K562 (cell line): ENCODE data around the gene RBL1. TPM values are rescaled to one million over a fixed set of nuclear protein-coding genes. Genes with fewer than 3 reads are reported as not detected.

Experiments
- ATAC-seq: fragments of 200-7000 bp; cut with Tn5 transposase; 3 replicates; pipeline ENCODE4 v1.9.1; 2020; ENCODE audit warnings: moderate library complexity
- BruUV-seq: library from RNA; stranded (reverse); fragments of 400-500 nt; replicated peaks from 2 replicates; lab custom pipeline; 2021; lab: Mats Ljungman, UMichigan
- CTCF ChIA-PET: fragments of 300-600 bp; formaldehyde crosslinking; extraction: SDS; loops from one replicate; lab custom pipeline; 2021; ENCODE audit warnings: low intra/inter-chr PET ratio; lab: Yijun Ruan, JAX
- POLR2A ChIA-PET: fragments of 300-600, 350-650 bp; sonication (Branson Sonifier 250); formaldehyde crosslinking; extraction: SDS; loops from one replicate; lab custom pipeline; 2021; ENCODE audit warnings: antibody characterized with exemption, inconsistent platforms; lab: Yijun Ruan, JAX
- DNase-seq, 4 experiments: peaks; one replicate each; pipeline versions ENCODE4 v3.0.0 to v3.0.0-alpha.2; 2011 to 2018; ENCODE audit warnings: low spot score in 3 of 4, mixed read lengths in 3 of 4; ENCODE audit errors: extremely low read depth in 1 of 4
- FAIRE-seq: peaks from 2 replicates; lab custom pipeline; 2011; peaks lifted over from hg19 to GRCh38; lab: Jason Lieb, UNC
- H2AFZ ChIP-seq: 2 replicates; pipeline ENCODE4 v1.6.0; 2011; ENCODE audit warnings: low read depth, low read length, control low read depth, inconsistent platforms
- H3K27ac ChIP-seq: fragments of 200-600 bp; 3 replicates; pipeline ENCODE4 v1.8.0; 2011; ENCODE audit warnings: low read depth, mild to moderate bottlenecking, control low read depth, inconsistent platforms, low read length, moderate library complexity, mixed read lengths; ENCODE audit errors: extremely low read depth
- H3K27me3 ChIP-seq, 2 experiments: fragments of 300-600 bp in 1 of 2; 2 replicates in 1 of 2; 3 replicates in 1 of 2; pipeline versions ENCODE4 v1.6.0 to v1.8.0; 2011; ENCODE audit warnings: inconsistent platforms in 2 of 2, low read length in 2 of 2, mild to moderate bottlenecking in 1 of 2, mixed read lengths in 1 of 2, moderate library complexity in 1 of 2; ENCODE audit not compliant: control insufficient read depth in 2 of 2, insufficient read depth in 2 of 2
- H3K36me3 ChIP-seq: fragments of 300-600 bp; 3 replicates; pipeline ENCODE4 v1.8.0; 2011; ENCODE audit warnings: mild to moderate bottlenecking, low read length, inconsistent platforms; ENCODE audit not compliant: control insufficient read depth, insufficient read depth
- H3K4me1 ChIP-seq, 2 experiments: fragments of 200-600 bp in 1 of 2; replicated peaks in 1 of 2; 2 replicates in 1 of 2; 3 replicates in 1 of 2; pipeline versions ENCODE4 v1.5.1 to v1.8.0; 2011; ENCODE audit warnings: inconsistent platforms in 2 of 2, low read length in 2 of 2, mild to moderate bottlenecking in 1 of 2, mixed read lengths in 1 of 2, moderate library complexity in 1 of 2; ENCODE audit not compliant: control insufficient read depth in 2 of 2, insufficient read depth in 2 of 2
- H3K4me2 ChIP-seq: 2 replicates; pipeline ENCODE4 v1.6.1; 2011; ENCODE audit warnings: low read length, control low read depth, inconsistent platforms, mixed read lengths; ENCODE audit not compliant: insufficient read depth
- H3K4me3 ChIP-seq: fragments of 200-600 bp; sonication (generic), shearing (Covaris generic); 2 replicates; pipeline ENCODE4 v1.5.1; 2016; ENCODE audit warnings: control low read depth, inconsistent platforms
- H3K79me2 ChIP-seq: fragments of 200-600 bp; 3 replicates; pipeline ENCODE4 v1.8.0; 2011; ENCODE audit warnings: low read length, inconsistent platforms; ENCODE audit not compliant: control insufficient read depth, insufficient read depth
- H3K9ac ChIP-seq, 2 experiments: 2 replicates each; pipeline versions ENCODE4 v1.6.0 to v1.6.1; 2011; ENCODE audit warnings: low read depth in 2 of 2, low read length in 2 of 2, control low read depth in 1 of 2, inconsistent platforms in 1 of 2, mild to moderate bottlenecking in 1 of 2, mixed read lengths in 1 of 2; ENCODE audit not compliant: insufficient read depth in 1 of 2
- H3K9me1 ChIP-seq: one replicate; pipeline ENCODE4 v1.6.0; 2011; ENCODE audit warnings: inconsistent platforms, mild to moderate bottlenecking, low read length, moderate library complexity; ENCODE audit not compliant: control insufficient read depth, insufficient read depth
- H3K9me3 ChIP-seq: replicated peaks from 2 replicates; pipeline ENCODE4 v1.5.1; 2011; ENCODE audit warnings: low read depth, low read length, inconsistent platforms; ENCODE audit not compliant: control insufficient read depth, insufficient read depth
- H4K20me1 ChIP-seq: replicated peaks from 2 replicates; pipeline ENCODE4 v1.6.1; 2011; ENCODE audit warnings: low read length, inconsistent platforms, mixed read lengths; ENCODE audit not compliant: control insufficient read depth, insufficient read depth
- FOXA1 ChIP-seq: fragments of 450-650 bp; IDR thresholded peaks from 2 replicates; pipeline ENCODE4 v1.6.1; 2016; ENCODE audit warnings: mild to moderate bottlenecking, borderline replicate concordance
- POLR2H ChIP-seq: IDR thresholded peaks from 2 replicates; pipeline ENCODE4 v1.6.1; 2016; ENCODE audit warnings: missing genetic modification characterization, low read depth, mild to moderate bottlenecking, control low read depth, missing compliant biosample characterization, moderate library complexity
- SRSF1 ChIP-seq: fragments of 200-400 bp; formaldehyde crosslinking; IDR thresholded peaks from 2 replicates; pipeline ENCODE4 v1.6.1; 2017; ENCODE audit warnings: mild to moderate bottlenecking, low read depth, low read length, moderate library complexity
- ZFP36 ChIP-seq: fragments of 150-350 bp; IDR thresholded peaks from 2 replicates; pipeline ENCODE4 v1.6.1; 2018; ENCODE audit warnings: low read length, low read depth; ENCODE audit not compliant: partially characterized antibody
- ZFP91 ChIP-seq: sonication (generic); formaldehyde crosslinking; IDR thresholded peaks from 2 replicates; pipeline ENCODE4 v1.8.0; 2022; ENCODE audit warnings: mild to moderate bottlenecking, missing genetic modification reagents
- WGBS: fragments of 100-300 bp; shearing (Covaris generic); methylation state at CpG from one replicate; pipeline ENCODE4 v1.1.6; 2016; ENCODE audit warnings: low coverage, mixed read lengths; ENCODE audit not compliant: insufficient coverage; ENCODE audit errors: missing lambda C conversion rate; 5-methylcytosine and 5-hydroxymethylcytosine counted together
- in situ Hi-C: fragments of 300-500 bp; cut with MboI; formaldehyde crosslinking; loops from 4 replicates; pipeline ENCODE4 v1.15.0; 2018; ENCODE audit warnings: inconsistent platforms, mixed read lengths
- intact Hi-C: fragments of 100-400 bp; cut with micrococcal nuclease; formaldehyde crosslinking; loops from 2 replicates; pipeline ENCODE4 v1.14.2; 2022
- polyA plus RNA-seq, 8 experiments: library from polyadenylated mRNA; depleted of rRNA in 4 of 8; stranded (reverse) in 5 of 8; unstranded in 3 of 8; fragments of >200 nt; fragmentation: Nextera tagmentation in 2 of 8; fragmentation: Illumina TruSeq in 1 of 8; extraction: Ambion mirVana in 2 of 8; extraction: Trizol in 1 of 8; gene quantifications; 2 replicates each; pipeline versions ENCODE4 v1.2.1 to v1.2.3, GENCODE V29; 2011 to 2014; ENCODE audit warnings: inconsistent platforms in 1 of 8, missing spikeins in 1 of 8
- total RNA-seq, 7 experiments: library from RNA; depleted of rRNA in 6 of 7; stranded (reverse); fragments of >200 nt in 6 of 7; fragmentation: Illumina TruSeq in 2 of 7; extraction: Trizol in 2 of 7; gene quantifications; 2 replicates each; pipeline versions ENCODE4 v1.2.1 to v1.2.3, GENCODE V29; 2011 to 2021; ENCODE audit warnings: low replicate concordance in 1 of 7
- TF ChIP-seq, protein P1 (sequence below): fragments of 250-450 bp; sonication (Bioruptor Pico); IDR thresholded peaks from 2 replicates; pipeline ENCODE4 v1.8.0; 2022; ENCODE audit warnings: inconsistent platforms, mild to moderate bottlenecking, moderate library complexity, borderline replicate concordance

The RBL1 gene
- total and polyA plus RNA-seq, 9 of the 15 experiments (the other 6 are each of a cell fraction or from before 2014, with no cell fraction given) = 4.0 to 25.9 (median 15.6) TPM

DNA sequence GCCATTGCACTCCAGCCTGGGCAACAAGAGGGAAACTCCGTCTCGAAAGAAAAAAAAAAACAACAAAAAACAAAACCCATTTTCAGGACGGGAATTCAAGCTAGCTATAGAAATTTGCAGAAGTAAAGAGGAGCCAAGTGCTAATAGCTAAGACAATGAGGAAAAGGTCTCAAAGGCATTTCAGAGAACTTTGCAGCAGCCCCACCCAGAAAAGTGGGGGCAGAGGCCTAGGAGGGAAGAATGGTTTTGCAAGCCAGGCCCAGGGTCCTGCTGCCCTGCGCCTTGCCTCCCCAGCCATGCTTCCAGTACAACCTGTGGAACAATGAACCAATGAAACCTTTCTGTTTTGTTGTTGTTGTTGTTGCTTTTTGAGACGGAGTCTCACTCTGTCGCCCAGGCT is 106.0 kb downstream of the RBL1 start:
- no peak for FAIRE-seq
- 88% methylated on average over 5 of the region's 6 CpGs for WGBS
- Histone ChIP-seq H3K4me2 (no peak overlapping the region), H2AFZ (peak overlapping the region; percentile 55; the same call in 1 of the 2 replicates), H3K27me3 (no peaks in the 10 kb centered on the region), H4K20me1 (no peaks in the 10 kb centered on the region), H3K36me3 (peaks cover 2% of the 10 kb centered on the region; the same call in 1 of the 3 replicates), H3K9me3 (peaks cover 3% of the 10 kb centered on the region; the same call in 1 of the 2 replicates), H3K9ac (0 out of 4 replicates have a peak overlapping the region, but pooled peaks of 1 of the 2 experiments have one; percentile 47), H3K27ac (no peak overlapping the region), H3K79me2 (no peaks in the 10 kb centered on the region), H3K4me1 (peaks cover 3 to 8% of the 10 kb centered on the region in 2 experiments; a peak in 2 of 5 replicates), H3K4me3 (no peak overlapping the region), H3K9me1 (no peaks in the 10 kb centered on the region)
- ATAC-seq = no peak
- no peak for TF ChIP-seq ZFP36
- no peak for TF ChIP-seq FOXA1
- TF ChIP-seq, protein P1, sequence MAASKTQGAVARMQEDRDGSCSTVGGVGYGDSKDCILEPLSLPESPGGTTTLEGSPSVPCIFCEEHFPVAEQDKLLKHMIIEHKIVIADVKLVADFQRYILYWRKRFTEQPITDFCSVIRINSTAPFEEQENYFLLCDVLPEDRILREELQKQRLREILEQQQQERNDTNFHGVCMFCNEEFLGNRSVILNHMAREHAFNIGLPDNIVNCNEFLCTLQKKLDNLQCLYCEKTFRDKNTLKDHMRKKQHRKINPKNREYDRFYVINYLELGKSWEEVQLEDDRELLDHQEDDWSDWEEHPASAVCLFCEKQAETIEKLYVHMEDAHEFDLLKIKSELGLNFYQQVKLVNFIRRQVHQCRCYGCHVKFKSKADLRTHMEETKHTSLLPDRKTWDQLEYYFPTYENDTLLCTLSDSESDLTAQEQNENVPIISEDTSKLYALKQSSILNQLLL (CRISPR knock-in tag) = no peak
- no peak for TF ChIP-seq POLR2H (tag)
- no peak for TF ChIP-seq ZFP91 (CRISPR knock-in tag)
- no peak for TF ChIP-seq SRSF1
- POLR2A ChIA-PET = interaction anchor here (0.6 to 1.2 kb wide), 2 partner anchors 9 to 1448 kb away, joined by 4 read pairs; no protein-coding TSS in a partner anchor
- intact Hi-C loops = no loop called here
- BruUV-seq = no TSS peak
- CTCF ChIA-PET = no interaction called here
- peak in 1 of 4 experiments; percentile 9 for DNase-seq
- in situ Hi-C loops = no loop called here
